NCI-H748 (cell line): ENCODE results near the gene FOXP1.
A peak's percentile ranks its signal among the peaks of the same experiment; 100 is the strongest.

Experiments
- DNase-seq: peaks from one replicate; lab custom pipeline; 2025; ENCODE audit not compliant: unreplicated experiment; lab: John Stamatoyannopoulos, UW

FOXP1 gene

GRCh38 chr3:71488882-71489281 lies 94.6 kb downstream of the FOXP1 start:
- DNase-seq: peak; percentile 44

- DNase-seq: peak; percentile 79
Observed at GRCh38 chr3:71488391-71488809, 95.1 kb downstream of the FOXP1 start.

GRCh38 chr3:71487418-71487817 lies 96.1 kb downstream of the FOXP1 start:
- no peak for DNase-seq

- no peak for DNase-seq
Observed at GRCh38 chr3:71486831-71487230, 96.7 kb downstream of the FOXP1 start.

- DNase-seq: no peak
Observed at GRCh38 chr3:71485896-71486295, 97.6 kb downstream of the FOXP1 start.

- DNase-seq: no peak
Observed at GRCh38 chr3:71484452-71484851, 99.1 kb downstream of the FOXP1 start.

- no peak for DNase-seq
Observed at GRCh38 chr3:71484047-71484446, 99.5 kb downstream of the FOXP1 start.

GRCh38 chr3:71482771-71483170 lies 100.8 kb downstream of the FOXP1 start:
- no peak for DNase-seq

GRCh38 chr3:71478568-71478967 lies 105.0 kb downstream of the FOXP1 start:
- no peak for DNase-seq

GRCh38 chr3:71476950-71477349 lies 106.6 kb downstream of the FOXP1 start:
- DNase-seq: no peak

- peak; percentile 44 for DNase-seq
Observed at GRCh38 chr3:71469138-71469435, 114.4 kb downstream of the FOXP1 start.

- no peak for DNase-seq
Observed at GRCh38 chr3:71468311-71469137, 115.0 kb downstream of the FOXP1 start.

GRCh38 chr3:71466483-71466882 lies 117.0 kb downstream of the FOXP1 start:
- DNase-seq: peak; percentile 4

GRCh38 chr3:71465371-71466036 lies 118.0 kb downstream of the FOXP1 start:
- no peak for DNase-seq

- DNase-seq: no peak
Observed at GRCh38 chr3:71464613-71465012, 118.9 kb downstream of the FOXP1 start.

- no peak for DNase-seq
Observed at GRCh38 chr3:71463617-71464016, 119.9 kb downstream of the FOXP1 start.

GRCh38 chr3:71462586-71462985 lies 120.9 kb downstream of the FOXP1 start:
- DNase-seq: no peak

- DNase-seq: no peak
Observed at GRCh38 chr3:71461749-71462483, 121.6 kb downstream of the FOXP1 start.

- DNase-seq: no peak
Observed at GRCh38 chr3:71461114-71461513, 122.4 kb downstream of the FOXP1 start.

- no peak for DNase-seq
Observed at GRCh38 chr3:71458895-71459294, 124.6 kb downstream of the FOXP1 start.

- DNase-seq: no peak
Observed at GRCh38 chr3:71456826-71457225, 126.7 kb downstream of the FOXP1 start.

- no peak for DNase-seq
Observed at GRCh38 chr3:71456156-71456555, 127.4 kb downstream of the FOXP1 start.
